ENCODE measurements around the gene STAC.
"Not testable (repeated sequence)": the region's sequence is repeated elsewhere in the genome, so short reads cannot be mapped to it uniquely, and the experiment has no call there.

The STAC gene

GRCh38 chr3:36561601-36562000 lies 181.3 kb downstream of the STAC start:
- H3K4me1 ChIP-seq (ENCODE audit: control insufficient read depth, insufficient read depth, low read length): no peaks in the 10 kb centered on the region
- H3K9ac ChIP-seq (ENCODE audit: low read depth, low read length): no peak overlapping the region
- H3K9me3 ChIP-seq (ENCODE audit: control insufficient read depth, insufficient read depth, low read length): no peaks in the 10 kb centered on the region
- no peak overlapping the region for H3K4me3 ChIP-seq (ENCODE audit: low read depth, low read length)
- no peaks in the 10 kb centered on the region for H3K27me3 ChIP-seq (ENCODE audit: control insufficient read depth, insufficient read depth, low read length)
- H3K36me3 ChIP-seq (ENCODE audit: control insufficient read depth, insufficient read depth, low read length): no peaks in the 10 kb centered on the region

GRCh38 chr3:36562945-36563344 lies 182.6 kb downstream of the STAC start:
- H3K36me3 ChIP-seq (ENCODE audit: control insufficient read depth, insufficient read depth, low read length): no peaks in the 10 kb centered on the region
- H3K9me3 ChIP-seq (ENCODE audit: control insufficient read depth, insufficient read depth, low read length): no peaks in the 10 kb centered on the region
- H3K4me3 ChIP-seq (ENCODE audit: low read depth, low read length): no peak overlapping the region
- H3K4me1 ChIP-seq (ENCODE audit: control insufficient read depth, insufficient read depth, low read length): no peaks in the 10 kb centered on the region
- H3K9ac ChIP-seq (ENCODE audit: low read depth, low read length): no peak overlapping the region
- no peaks in the 10 kb centered on the region for H3K27me3 ChIP-seq (ENCODE audit: control insufficient read depth, insufficient read depth, low read length)

DNA sequence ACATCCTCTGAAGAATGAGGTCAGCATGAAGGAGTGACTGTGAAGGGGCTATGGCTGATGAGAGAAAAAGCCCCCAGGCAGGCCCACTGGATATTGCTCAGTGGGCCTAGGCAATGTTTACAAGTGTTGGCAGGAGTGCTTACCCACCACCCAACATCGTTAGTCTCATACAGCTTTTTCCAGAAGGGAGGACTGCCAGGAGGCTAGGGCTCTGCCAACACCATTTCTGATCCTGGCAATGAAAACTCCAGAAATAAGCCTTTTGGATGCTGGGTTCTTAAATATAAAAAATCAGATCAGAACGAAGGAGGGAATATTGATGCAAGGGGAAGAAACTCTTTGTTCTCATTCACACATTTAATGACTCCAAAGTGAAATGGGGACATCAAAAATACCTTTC lies 194.9 kb downstream of the STAC start:
- Histone ChIP-seq H3K36me3 (ENCODE audit: control insufficient read depth, insufficient read depth, low read length) (no peaks in the 10 kb centered on the region), H3K27me3 (ENCODE audit: control insufficient read depth, insufficient read depth, low read length) (no peaks in the 10 kb centered on the region), H3K4me1 (ENCODE audit: control insufficient read depth, insufficient read depth, low read length) (no peaks in the 10 kb centered on the region), H3K9me3 (ENCODE audit: control insufficient read depth, insufficient read depth, low read length) (peaks cover 7% of the 10 kb centered on the region), H3K4me3 (ENCODE audit: low read depth, low read length) (no peak overlapping the region), H3K9ac (ENCODE audit: low read depth, low read length) (no peak overlapping the region)

- H3K9me3 ChIP-seq (ENCODE audit: control insufficient read depth, insufficient read depth, low read length); H3K4me1 ChIP-seq (ENCODE audit: control insufficient read depth, insufficient read depth, low read length); H3K36me3 ChIP-seq (ENCODE audit: control insufficient read depth, insufficient read depth, low read length); H3K4me3 ChIP-seq (ENCODE audit: low read depth, low read length); H3K27me3 ChIP-seq (ENCODE audit: control insufficient read depth, insufficient read depth, low read length); H3K9ac ChIP-seq (ENCODE audit: low read depth, low read length): not testable (repeated sequence)
Measured at GRCh38 chr3:36578418-36578817, 198.1 kb downstream of the STAC start.

- Histone ChIP-seq H3K9ac (ENCODE audit: low read depth, low read length) (no peak overlapping the region), H3K36me3 (ENCODE audit: control insufficient read depth, insufficient read depth, low read length) (no peaks in the 10 kb centered on the region), H3K4me1 (ENCODE audit: control insufficient read depth, insufficient read depth, low read length) (no peaks in the 10 kb centered on the region), H3K9me3 (ENCODE audit: control insufficient read depth, insufficient read depth, low read length) (peaks cover 7% of the 10 kb centered on the region), H3K27me3 (ENCODE audit: control insufficient read depth, insufficient read depth, low read length) (no peaks in the 10 kb centered on the region), H3K4me3 (ENCODE audit: low read depth, low read length) (no peak overlapping the region)
Measured at GRCh38 chr3:36579746-36580145, 199.4 kb downstream of the STAC start.

DNA sequence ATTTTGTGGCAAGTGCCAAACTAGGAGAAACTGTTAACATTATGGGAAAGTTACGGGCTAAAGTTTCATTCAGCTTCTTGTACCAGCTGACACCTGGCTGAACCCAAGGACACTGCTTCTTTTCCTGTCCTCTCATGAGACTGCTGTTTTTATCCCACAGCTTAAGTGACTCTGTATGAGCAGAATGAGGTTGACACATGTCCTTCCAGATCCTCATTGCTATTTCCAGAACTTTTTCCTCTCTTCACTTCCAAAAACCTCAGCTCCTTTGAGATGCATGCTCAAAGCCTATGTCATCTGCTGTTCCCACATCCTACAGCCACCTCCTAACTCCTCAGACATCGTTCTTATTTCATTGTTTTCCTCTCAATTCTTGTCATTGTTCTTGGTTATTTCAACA lies 200.4 kb downstream of the STAC start:
- peaks cover 7% of the 10 kb centered on the region for H3K9me3 ChIP-seq (ENCODE audit: control insufficient read depth, insufficient read depth, low read length)
- no peak overlapping the region for H3K9ac ChIP-seq (ENCODE audit: low read depth, low read length)
- H3K4me3 ChIP-seq (ENCODE audit: low read depth, low read length): no peak overlapping the region
- H3K27me3 ChIP-seq (ENCODE audit: control insufficient read depth, insufficient read depth, low read length): no peaks in the 10 kb centered on the region
- no peaks in the 10 kb centered on the region for H3K36me3 ChIP-seq (ENCODE audit: control insufficient read depth, insufficient read depth, low read length)
- no peaks in the 10 kb centered on the region for H3K4me1 ChIP-seq (ENCODE audit: control insufficient read depth, insufficient read depth, low read length)

DNA sequence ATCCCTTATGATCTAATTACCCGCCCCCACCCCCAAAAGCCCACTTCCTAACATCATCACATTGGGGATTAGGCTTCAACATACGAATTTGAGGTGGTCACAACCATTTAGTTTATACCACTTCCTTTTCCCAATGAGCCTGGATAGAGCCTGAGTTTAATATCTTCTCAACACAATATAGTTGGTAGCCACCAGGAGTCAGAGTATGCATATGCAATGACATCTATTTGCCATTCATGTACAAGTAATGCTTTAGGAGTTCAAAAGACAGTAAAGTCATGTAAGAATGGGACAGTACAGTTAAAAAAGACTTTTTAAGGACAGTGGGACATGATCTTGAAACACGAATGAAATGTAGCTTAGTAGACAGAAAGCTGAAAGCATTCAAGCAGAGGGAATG lies 211.7 kb downstream of the STAC start:
- H3K36me3 ChIP-seq (ENCODE audit: control insufficient read depth, insufficient read depth, low read length): no peaks in the 10 kb centered on the region
- H3K27me3 ChIP-seq (ENCODE audit: control insufficient read depth, insufficient read depth, low read length): no peaks in the 10 kb centered on the region
- no peak overlapping the region for H3K9ac ChIP-seq (ENCODE audit: low read depth, low read length)
- H3K9me3 ChIP-seq (ENCODE audit: control insufficient read depth, insufficient read depth, low read length): no peaks in the 10 kb centered on the region
- no peaks in the 10 kb centered on the region for H3K4me1 ChIP-seq (ENCODE audit: control insufficient read depth, insufficient read depth, low read length)
- H3K4me3 ChIP-seq (ENCODE audit: low read depth, low read length): no peak overlapping the region

GRCh38 chr3:36595511-36595910 lies 215.2 kb downstream of the STAC start:
- H3K27me3 ChIP-seq (ENCODE audit: control insufficient read depth, insufficient read depth, low read length): no peaks in the 10 kb centered on the region
- no peaks in the 10 kb centered on the region for H3K9me3 ChIP-seq (ENCODE audit: control insufficient read depth, insufficient read depth, low read length)
- H3K4me3 ChIP-seq (ENCODE audit: low read depth, low read length): no peak overlapping the region
- no peaks in the 10 kb centered on the region for H3K4me1 ChIP-seq (ENCODE audit: control insufficient read depth, insufficient read depth, low read length)
- no peaks in the 10 kb centered on the region for H3K36me3 ChIP-seq (ENCODE audit: control insufficient read depth, insufficient read depth, low read length)
- no peak overlapping the region for H3K9ac ChIP-seq (ENCODE audit: low read depth, low read length)

- no peaks in the 10 kb centered on the region for H3K4me1 ChIP-seq (ENCODE audit: control insufficient read depth, insufficient read depth, low read length)
- H3K4me3 ChIP-seq (ENCODE audit: low read depth, low read length): no peak overlapping the region
- no peaks in the 10 kb centered on the region for H3K36me3 ChIP-seq (ENCODE audit: control insufficient read depth, insufficient read depth, low read length)
- H3K9me3 ChIP-seq (ENCODE audit: control insufficient read depth, insufficient read depth, low read length): no peaks in the 10 kb centered on the region
- no peak overlapping the region for H3K9ac ChIP-seq (ENCODE audit: low read depth, low read length)
- H3K27me3 ChIP-seq (ENCODE audit: control insufficient read depth, insufficient read depth, low read length): no peaks in the 10 kb centered on the region
Measured at GRCh38 chr3:36596419-36596818, 216.1 kb downstream of the STAC start.

GRCh38 chr3:36597422-36597821 lies 217.1 kb downstream of the STAC start:
- Histone ChIP-seq H3K27me3 (ENCODE audit: control insufficient read depth, insufficient read depth, low read length) (no peaks in the 10 kb centered on the region), H3K36me3 (ENCODE audit: control insufficient read depth, insufficient read depth, low read length) (no peaks in the 10 kb centered on the region), H3K9ac (ENCODE audit: low read depth, low read length) (no peak overlapping the region), H3K4me1 (ENCODE audit: control insufficient read depth, insufficient read depth, low read length) (no peaks in the 10 kb centered on the region), H3K4me3 (ENCODE audit: low read depth, low read length) (no peak overlapping the region), H3K9me3 (ENCODE audit: control insufficient read depth, insufficient read depth, low read length) (no peaks in the 10 kb centered on the region)
